Endothelial cell (in vitro differentiated cells): ENCODE measurements around the gene TMEFF1. TPM values are rescaled to one million over a fixed set of nuclear protein-coding genes. Genes with fewer than 3 reads are reported as not detected.
"Not testable (repeated sequence)": the region's sequence is repeated elsewhere in the genome, so short reads cannot be mapped to it uniquely, and the experiment has no call there.

ENCODE experiments used
- DNase-seq: peaks from one replicate; pipeline ENCODE4 v3.0.0; 2021; ENCODE audit warnings: low spot score
- H3K27ac Mint-ChIP-seq: one replicate; pipeline ENCODE4 v1.8.0; 2021; ENCODE audit warnings: mixed read lengths, inconsistent platforms; ENCODE audit not compliant: unreplicated experiment
- H3K27me3 Mint-ChIP-seq: one replicate; pipeline ENCODE4 v1.8.0; 2021; ENCODE audit warnings: mild to moderate bottlenecking, moderate library complexity, mixed read lengths, inconsistent platforms; ENCODE audit not compliant: unreplicated experiment
- H3K36me3 Mint-ChIP-seq: one replicate; pipeline ENCODE4 v1.8.0; 2021; ENCODE audit warnings: mild to moderate bottlenecking, low read depth, mixed read lengths, inconsistent platforms; ENCODE audit not compliant: unreplicated experiment
- H3K4me1 Mint-ChIP-seq: one replicate; pipeline ENCODE4 v1.8.0; 2021; ENCODE audit warnings: mild to moderate bottlenecking, mixed read lengths, inconsistent platforms; ENCODE audit not compliant: unreplicated experiment
- H3K4me3 Mint-ChIP-seq: one replicate; pipeline ENCODE4 v1.8.0; 2021; ENCODE audit warnings: mild to moderate bottlenecking, mixed read lengths, inconsistent platforms; ENCODE audit not compliant: unreplicated experiment
- H3K9me3 Mint-ChIP-seq: one replicate; pipeline ENCODE4 v1.8.0; 2021; ENCODE audit warnings: mixed read lengths, inconsistent platforms; ENCODE audit not compliant: unreplicated experiment
- total RNA-seq: library from RNA; stranded (reverse); fragmentation: NEBNext Ultra II Directional; extraction: Animal tissue kit (Norgen Biotek cat#: 25700); gene quantifications from one replicate; pipeline ENCODE4 v1.2.1, GENCODE V29; 2021; ENCODE audit not compliant: unreplicated experiment
- TF ChIP-seq, protein P1 (sequence below): fragments of 200-600 bp; sonication (generic); IDR thresholded peaks from one replicate; pipeline ENCODE4 v1.5.0; 2021; ENCODE audit warnings: antibody characterized with exemption; ENCODE audit not compliant: unreplicated experiment

Gene TMEFF1
- total RNA-seq, 1 donor from 2014 or later, result 45.8 TPM

DNA sequence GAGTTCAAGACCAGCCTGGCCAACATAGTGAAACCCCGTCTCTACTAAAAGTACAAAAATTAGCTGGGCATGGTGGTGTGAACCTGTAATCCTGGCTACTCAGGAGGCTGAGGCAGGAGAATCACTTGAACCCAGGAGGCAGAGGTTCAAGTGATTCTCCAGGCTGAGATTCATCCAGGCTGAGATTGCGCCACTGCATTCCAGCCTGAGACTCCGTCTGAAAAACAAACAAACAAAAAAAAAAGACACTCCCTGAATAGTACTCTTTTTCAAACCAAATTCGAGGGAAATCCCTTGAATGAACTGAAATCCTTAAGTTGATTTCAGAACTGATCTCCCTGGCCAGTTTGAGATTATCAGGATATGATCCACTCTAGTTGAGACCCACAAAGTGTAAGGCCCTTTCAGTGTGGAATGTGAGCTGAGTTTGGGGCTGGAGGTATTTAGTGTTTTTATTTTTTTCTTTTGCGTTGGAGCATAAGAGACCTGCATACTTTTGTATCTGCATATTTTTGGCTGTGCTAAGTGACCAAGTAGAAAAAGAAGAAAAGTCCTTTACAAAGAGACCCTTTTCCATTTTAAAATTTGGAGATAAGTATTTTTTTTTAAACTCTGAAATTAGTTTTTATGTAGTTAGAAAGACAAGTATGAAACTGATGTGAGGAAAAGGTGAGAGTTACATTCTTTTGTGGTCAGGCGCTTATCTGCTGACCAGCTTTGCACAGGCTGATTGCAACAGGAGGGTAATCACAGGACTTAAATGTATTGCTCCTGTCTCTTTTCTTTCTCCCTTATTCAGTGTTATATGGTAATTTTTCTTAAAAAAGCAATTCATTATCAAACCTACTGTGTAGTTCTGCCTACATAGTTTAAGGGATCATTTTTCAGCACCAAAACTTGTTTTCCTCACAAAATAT lies 42.9 kb downstream of the TMEFF1 start:
- Mint-ChIP-seq H3K27me3 (no peaks in the 10 kb centered on the region), H3K9me3 (no peaks in the 10 kb centered on the region), H3K27ac (peak overlapping the region; percentile 62), H3K4me1 (peaks cover 4% of the 10 kb centered on the region), H3K36me3 (peaks cover 6% of the 10 kb centered on the region), H3K4me3 (no peak overlapping the region)
- DNase-seq, result no peak
- TF ChIP-seq, protein P1, sequence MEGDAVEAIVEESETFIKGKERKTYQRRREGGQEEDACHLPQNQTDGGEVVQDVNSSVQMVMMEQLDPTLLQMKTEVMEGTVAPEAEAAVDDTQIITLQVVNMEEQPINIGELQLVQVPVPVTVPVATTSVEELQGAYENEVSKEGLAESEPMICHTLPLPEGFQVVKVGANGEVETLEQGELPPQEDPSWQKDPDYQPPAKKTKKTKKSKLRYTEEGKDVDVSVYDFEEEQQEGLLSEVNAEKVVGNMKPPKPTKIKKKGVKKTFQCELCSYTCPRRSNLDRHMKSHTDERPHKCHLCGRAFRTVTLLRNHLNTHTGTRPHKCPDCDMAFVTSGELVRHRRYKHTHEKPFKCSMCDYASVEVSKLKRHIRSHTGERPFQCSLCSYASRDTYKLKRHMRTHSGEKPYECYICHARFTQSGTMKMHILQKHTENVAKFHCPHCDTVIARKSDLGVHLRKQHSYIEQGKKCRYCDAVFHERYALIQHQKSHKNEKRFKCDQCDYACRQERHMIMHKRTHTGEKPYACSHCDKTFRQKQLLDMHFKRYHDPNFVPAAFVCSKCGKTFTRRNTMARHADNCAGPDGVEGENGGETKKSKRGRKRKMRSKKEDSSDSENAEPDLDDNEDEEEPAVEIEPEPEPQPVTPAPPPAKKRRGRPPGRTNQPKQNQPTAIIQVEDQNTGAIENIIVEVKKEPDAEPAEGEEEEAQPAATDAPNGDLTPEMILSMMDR, result no peak

DNA sequence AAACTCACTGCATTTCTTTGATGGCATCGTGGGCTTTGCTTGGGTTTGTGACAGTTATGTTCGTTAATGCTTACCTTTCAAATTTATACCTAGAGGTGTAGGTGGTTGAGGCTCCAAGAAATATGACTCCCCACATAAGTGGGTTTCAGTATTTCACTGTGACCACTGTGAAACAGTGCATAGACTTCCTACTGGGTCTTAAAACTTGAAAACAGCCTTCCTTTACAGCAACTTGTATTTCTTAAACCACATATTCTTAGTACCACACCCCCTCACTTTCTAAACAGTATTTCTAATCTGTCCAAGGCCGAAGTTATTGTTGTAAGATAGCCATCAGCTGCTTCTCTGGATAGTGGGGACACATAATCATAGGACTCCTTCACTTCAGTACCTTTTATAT lies 48.3 kb downstream of the TMEFF1 start:
- Mint-ChIP-seq H3K4me3 (no peak overlapping the region), H3K9me3 (no peaks in the 10 kb centered on the region), H3K36me3 (peaks cover 28% of the 10 kb centered on the region), H3K27ac (no peak overlapping the region), H3K27me3 (no peaks in the 10 kb centered on the region), H3K4me1 (peaks cover 9% of the 10 kb centered on the region)
- DNase-seq, result no peak
- TF ChIP-seq, protein P1, result no peak

DNA sequence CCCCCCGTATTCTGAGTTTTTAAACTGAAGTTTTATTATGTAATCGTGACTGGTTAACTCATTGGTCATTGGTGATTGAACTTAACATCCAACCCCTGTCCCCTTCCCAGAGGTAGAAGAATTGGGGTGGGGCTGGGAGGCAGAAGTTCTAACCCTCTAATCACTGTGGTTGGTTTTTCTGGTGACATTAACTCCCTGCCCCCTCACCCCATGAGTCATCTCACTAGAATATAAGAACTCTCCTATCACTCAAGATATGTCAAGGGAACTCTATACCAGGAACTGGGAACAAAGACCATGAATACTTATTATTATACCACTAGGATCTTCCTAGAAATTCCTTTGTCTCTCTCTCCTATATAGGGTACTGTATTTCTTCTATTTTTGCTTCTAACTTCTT lies 52.6 kb downstream of the TMEFF1 start:
- Mint-ChIP-seq H3K4me3 (no peak overlapping the region), H3K27me3 (peaks cover 4% of the 10 kb centered on the region), H3K36me3 (peaks cover 34% of the 10 kb centered on the region), H3K4me1 (peaks cover 6% of the 10 kb centered on the region), H3K9me3 (no peaks in the 10 kb centered on the region), H3K27ac (no peak overlapping the region)
- no peak for DNase-seq
- TF ChIP-seq, protein P1, result no peak

DNA sequence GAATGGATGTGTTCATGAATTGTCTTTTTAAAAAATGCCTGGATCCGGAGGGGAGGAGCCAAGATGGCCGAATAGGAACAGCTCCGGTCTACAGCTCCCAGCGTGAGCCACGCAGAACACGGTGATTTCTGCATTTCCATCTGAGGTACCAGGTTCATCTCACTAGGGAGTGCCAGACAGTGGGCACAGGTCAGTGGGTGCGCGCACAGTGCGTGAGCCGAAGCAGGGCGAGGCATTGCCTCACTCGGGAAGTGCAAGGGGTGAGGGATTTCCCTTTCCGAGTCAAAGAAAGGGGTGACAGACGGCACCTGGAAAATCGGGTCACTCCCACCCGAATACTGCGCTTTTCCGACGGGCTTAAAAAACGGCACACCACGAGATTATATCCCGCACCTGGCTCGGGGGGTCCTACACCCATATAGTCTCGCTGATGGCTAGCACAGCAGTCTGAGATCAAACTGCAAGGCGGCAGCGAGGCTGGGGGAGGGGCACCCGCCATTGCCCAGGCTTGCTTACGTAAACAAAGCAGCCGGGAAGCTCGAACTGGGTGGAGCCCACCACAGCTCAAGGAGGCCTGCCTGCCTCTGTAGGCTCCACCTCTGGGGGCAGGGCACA lies 54.3 kb downstream of the TMEFF1 start:
- H3K27me3 Mint-ChIP-seq, H3K9me3 Mint-ChIP-seq, H3K27ac Mint-ChIP-seq, H3K4me1 Mint-ChIP-seq, DNase-seq: not testable (repeated sequence)
- Mint-ChIP-seq H3K36me3 (peaks cover 27% of the 10 kb centered on the region), H3K4me3 (peak overlapping the region; percentile 71)

DNA sequence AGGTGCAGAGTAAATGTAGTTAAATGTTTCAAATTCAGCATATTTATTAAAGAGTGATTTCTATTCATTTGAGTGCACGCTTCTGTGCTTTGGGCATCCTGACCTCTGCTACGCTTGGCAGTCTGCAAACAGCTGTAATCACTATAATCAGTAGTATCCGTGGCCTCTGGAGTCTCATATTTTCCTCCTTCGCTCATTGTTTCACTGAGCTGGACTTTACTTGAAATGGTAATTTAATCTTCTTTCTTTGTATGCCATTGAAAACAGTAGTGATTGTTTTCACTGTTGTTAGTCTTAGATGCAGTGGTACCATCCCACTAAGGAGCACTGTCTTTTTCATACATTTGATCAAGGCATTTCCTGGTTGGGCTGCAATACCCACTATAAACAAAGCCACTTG lies 61.5 kb downstream of the TMEFF1 start:
- H3K27ac Mint-ChIP-seq, result no peak overlapping the region
- no peak for DNase-seq
- peaks cover 9% of the 10 kb centered on the region for H3K4me1 Mint-ChIP-seq
- H3K27me3 Mint-ChIP-seq, result no peaks in the 10 kb centered on the region
- no peak overlapping the region for H3K4me3 Mint-ChIP-seq
- no peaks in the 10 kb centered on the region for H3K9me3 Mint-ChIP-seq
- TF ChIP-seq, protein P1, result no peak
- peaks cover 11% of the 10 kb centered on the region for H3K36me3 Mint-ChIP-seq
